Gastrocnemius medialis (tissue), 4 donors: ENCODE data around the gene INAVA. TPM values are rescaled to one million over a fixed set of nuclear protein-coding genes. Genes with fewer than 3 reads are reported as not detected.

Experiments
- ATAC-seq, 2 donors: fragments of 150-250 bp; one replicate each; pipeline ENCODE4 v1.9.1; 2016
- DNase-seq, 2 donors: peaks; one replicate each; pipeline ENCODE4 v3.0.0-alpha.2; 2019
- H3K27ac ChIP-seq, 4 donors: fragments of 200-600 bp; sonication (generic); 1 replicate in 1 of 4; 2 replicates in 3 of 4; pipeline ENCODE4 v1.5.1; 2016 to 2018; ENCODE audit warnings: mild to moderate bottlenecking in 2 of 4, moderate library complexity in 1 of 4
- H3K27me3 ChIP-seq, 3 donors: fragments of 200-600 bp; sonication (generic) in 2 of 3; 1 replicate in 1 of 3; 2 replicates in 2 of 3; pipeline versions ENCODE4 v1.5.1 to v1.6.0; 2016 to 2019; ENCODE audit warnings: mild to moderate bottlenecking in 1 of 3, moderate library complexity in 1 of 3
- H3K36me3 ChIP-seq, 2 donors: fragments of 200-600 bp; sonication (generic) in 1 of 2; one replicate each; pipeline ENCODE4 v1.5.1; 2017 to 2018
- H3K4me1 ChIP-seq, 2 donors: fragments of 200-600 bp; sonication (generic) in 1 of 2; one replicate each; pipeline ENCODE4 v1.5.1; 2016 to 2017; ENCODE audit warnings: mild to moderate bottlenecking in 2 of 2
- H3K4me3 ChIP-seq, 4 donors: fragments of 200-600 bp; sonication (generic) in 3 of 4; 1 replicate in 1 of 4; 2 replicates in 3 of 4; pipeline ENCODE4 v1.5.1; 2016 to 2019; ENCODE audit warnings: mild to moderate bottlenecking in 2 of 4
- H3K9me3 ChIP-seq, 3 donors: fragments of 200-600 bp; sonication (generic) in 2 of 3; 1 replicate in 1 of 3; 2 replicates in 2 of 3; pipeline ENCODE4 v1.5.1; 2016 to 2019
- CTCF ChIP-seq, 5 experiments: fragments of 450-650 bp in 3 of 5; fragments of 200-600 bp in 2 of 5; sonication (generic) in 2 of 5; IDR thresholded peaks in 4 of 5; conservative IDR thresholded peaks in 1 of 5; 1 replicate in 4 of 5; 2 replicates in 1 of 5; pipeline ENCODE4 v1.5.1; 2016 to 2019; ENCODE audit warnings: antibody characterized with exemption in 5 of 5, mild to moderate bottlenecking in 3 of 5, moderate library complexity in 3 of 5
- POLR2A ChIP-seq, 2 donors: fragments of 450-650 bp; IDR thresholded peaks; one replicate each; pipeline ENCODE4 v1.6.1; 2017; ENCODE audit warnings: antibody characterized with exemption in 2 of 2, mild to moderate bottlenecking in 2 of 2, moderate library complexity in 2 of 2
- in situ Hi-C, 4 donors: fragments of 200-750 bp; cut with MboI; loops; one replicate each; pipeline versions ENCODE4 v1.15.0 to v1.8.0; 2017; ENCODE audit warnings: low sequenced_read_pairs in 4 of 4
- intact Hi-C: fragments of 100-400 bp; cut with DNase I; formaldehyde crosslinking; loops from one replicate; pipeline ENCODE4 v1.15.1; 2023; ENCODE audit warnings: low total_unique reads
- total RNA-seq, 4 donors: library from RNA; depleted of rRNA; stranded (reverse); fragments of >200 nt; gene quantifications; one replicate each; pipeline versions ENCODE4 v1.1.0 to v1.2.3, GENCODE V29; 2016

The INAVA gene
- total RNA-seq, 4 donors from 2014 or later: 0.58 TPM; not detected in 3

GRCh38 chr1:200877839-200878551 is 16.7 kb upstream of the INAVA start:
- in situ Hi-C loops: no loop called here
- intact Hi-C loops: no loop called here
- Histone ChIP-seq H3K36me3 (no peaks in the 10 kb centered on the region), H3K27me3 (peaks cover 14 to 26% (median 17%) of the 10 kb centered on the region in 3 donors), H3K4me1 (peaks cover 3 to 7% of the 10 kb centered on the region in 2 donors), H3K27ac (no peak overlapping the region), H3K4me3 (no peak overlapping the region), H3K9me3 (no peaks in the 10 kb centered on the region)
- TF ChIP-seq CTCF (IDR thresholded peaks at IDR 0.05 in 4 of 5, conservative IDR thresholded peaks at IDR 0.05 in 1 of 5): no peak
- TF ChIP-seq POLR2A (IDR thresholded peaks at IDR 0.05): no peak
- ATAC-seq (no peak), DNase-seq (no peak)

- Histone ChIP-seq H3K27ac (no peak overlapping the region), H3K9me3 (no peaks in the 10 kb centered on the region), H3K27me3 (peaks cover 0 to 9% (median 0%) of the 10 kb centered on the region in 3 donors), H3K4me1 (no peaks in the 10 kb centered on the region), H3K4me3 (no peak overlapping the region), H3K36me3 (no peaks in the 10 kb centered on the region)
- in situ Hi-C loops: no loop called here
- DNase-seq (no peak), ATAC-seq (no peak)
- TF ChIP-seq CTCF (IDR thresholded peaks at IDR 0.05 in 4 of 5, conservative IDR thresholded peaks at IDR 0.05 in 1 of 5): no peak
- no peak for TF ChIP-seq POLR2A (IDR thresholded peaks at IDR 0.05)
- intact Hi-C loops: no loop called here
Measured at GRCh38 chr1:200880212-200880611, 14.5 kb upstream of the INAVA start.

- Histone ChIP-seq H3K4me3 (no peak overlapping the region), H3K36me3 (no peaks in the 10 kb centered on the region), H3K27me3 (peaks cover 0 to under 1% (median 0%) of the 10 kb centered on the region in 3 donors), H3K27ac (no peak overlapping the region), H3K9me3 (no peaks in the 10 kb centered on the region), H3K4me1 (no peaks in the 10 kb centered on the region)
- in situ Hi-C loops (no loop called here), intact Hi-C loops (no loop called here)
- no peak for ATAC-seq
- no peak for DNase-seq
- no peak for TF ChIP-seq POLR2A (IDR thresholded peaks at IDR 0.05)
- TF ChIP-seq CTCF (IDR thresholded peaks at IDR 0.05 in 4 of 5, conservative IDR thresholded peaks at IDR 0.05 in 1 of 5): no peak
Measured at GRCh38 chr1:200883118-200883517, 11.6 kb upstream of the INAVA start.

- no peaks in the 10 kb centered on the region for H3K36me3 ChIP-seq
- peaks cover 11 to 13% (median 13%) of the 10 kb centered on the region in 3 donors for H3K27me3 ChIP-seq
- TF ChIP-seq POLR2A (IDR thresholded peaks at IDR 0.05) (no peak), CTCF (IDR thresholded peaks at IDR 0.05 in 4 of 5, conservative IDR thresholded peaks at IDR 0.05 in 1 of 5) (no peak)
- no peak overlapping the region for H3K27ac ChIP-seq
- DNase-seq: no peak
- no peak for ATAC-seq
- peaks cover 0 to 2% of the 10 kb centered on the region in 2 donors for H3K4me1 ChIP-seq
- H3K9me3 ChIP-seq: no peaks in the 10 kb centered on the region
- no peak overlapping the region for H3K4me3 ChIP-seq
- in situ Hi-C loops (no loop called here), intact Hi-C loops (no loop called here)
Measured at GRCh38 chr1:200885623-200886402, 8.9 kb upstream of the INAVA start.
